ENCODE measurements around the gene ARMC12. TPM values are rescaled to one million over a fixed set of nuclear protein-coding genes. Genes with fewer than 3 reads are reported as not detected.

ARMC12 gene
- total and polyA plus RNA-seq, 2 of the 4 experiments (the other 2 are of a cell fraction): 0.18 to 0.74 TPM

- BruUV-seq (replicated peaks): no TSS peak
- Histone ChIP-seq H2BK20ac (ENCODE audit: low read depth, low read length) (no peak overlapping the region), H2AFZ (replicated peaks; ENCODE audit: low read length, poor library complexity) (no peak overlapping the region), H2BK5ac (ENCODE audit: low read depth, low read length, poor library complexity, severe bottlenecking) (no peak overlapping the region), H2AK9ac (replicated peaks; ENCODE audit: low read depth, low read length, poor library complexity) (no peak overlapping the region), H3K27ac (ENCODE audit: insufficient read depth, low read length) (no peak overlapping the region), H3K18ac (ENCODE audit: low read depth, low read length) (no peak overlapping the region), H2BK120ac (ENCODE audit: low read depth, low read length) (no peak overlapping the region), H2BK15ac (ENCODE audit: low read depth, low read length) (no peak overlapping the region), H4K5ac (ENCODE audit: low read depth, low read length) (no peak overlapping the region), H3K27me3 (ENCODE audit: control insufficient read depth, insufficient read depth, low read length) (peaks cover 38% of the 10 kb centered on the region), H3K4me3 (ENCODE audit: insufficient read depth, low read depth, low read length) (no peak overlapping the region), H3K23ac (ENCODE audit: low read depth, low read length) (no peak overlapping the region), H3K36me3 (ENCODE audit: control insufficient read depth, insufficient read depth, low read length) (no peaks in the 10 kb centered on the region), H4K20me1 (ENCODE audit: insufficient read depth, low read length) (no peaks in the 10 kb centered on the region), H3K9ac (ENCODE audit: low read depth, low read length) (no peak overlapping the region), H3K56ac (ENCODE audit: extremely low read depth, insufficient read depth, low read length) (no peak overlapping the region), H3K14ac (replicated peaks; ENCODE audit: low read depth, low read length) (no peak overlapping the region), H3K4me2 (ENCODE audit: low read depth, low read length) (no peak overlapping the region), H3K4me1 (ENCODE audit: control insufficient read depth, insufficient read depth, low read length) (no peaks in the 10 kb centered on the region), H4K91ac (ENCODE audit: insufficient read depth, low read depth, low read length) (no peak overlapping the region), H3K79me1 (ENCODE audit: low read depth in 1 of 2, low read length in 2 of 2) (no peaks in the 10 kb centered on the region), H3K9me3 (ENCODE audit: control insufficient read depth, insufficient read depth, low read length) (no peaks in the 10 kb centered on the region), H4K8ac (ENCODE audit: low read depth in 2 of 2, low read length in 2 of 2) (no peak overlapping the region), H3K9me1 (ENCODE audit: insufficient read depth, low read length) (no peaks in the 10 kb centered on the region; the same call in 1 of the 2 replicates), H3K4ac (ENCODE audit: low read depth, low read length) (no peak overlapping the region), H2AK5ac (ENCODE audit: low read depth, low read length) (no peak overlapping the region)
- 100% methylated on average over 1 of the region's 3 CpGs; no CpG with 5 or more reads in 1 of the 2 experiments for WGBS, 2 experiments (ENCODE audit: extremely low coverage in 2 of 2, insufficient read length in 1 of 2)
- ATAC-seq (ENCODE audit: low read depth): no peak
- TF ChIP-seq ELK1 (IDR thresholded peaks at IDR 0.05; ENCODE audit: borderline replicate concordance, low read depth, low read length) (no peak), CEBPB (IDR thresholded peaks at IDR 0.05; ENCODE audit: low read depth, low read length) (no peak)
- ChIA-PET CTCF (no interaction called here), POLR2A (ENCODE audit: unreplicated experiment) (no interaction called here)
- in situ Hi-C loops (cut with MboI; ENCODE audit: low sequenced_read_pairs): no loop called here
- intact Hi-C loops (cut with micrococcal nuclease): no loop called here
- DNase-seq: no peak
- dilution Hi-C loops (cut with HindIII; ENCODE audit: low sequenced_read_pairs, unreplicated experiment): no loop called here
Measured at GRCh38 chr6:35782424-35782823, 45.6 kb downstream of the ARMC12 start.
